Activated naive CD4-positive, alpha-beta T cell treated with anti-CD3 and anti-CD28 coated beads, Interleukin-2, amount 50 U/mL, for 72 hours (primary cell): ENCODE measurements around the gene SLC9C2. TPM values are rescaled to one million over a fixed set of nuclear protein-coding genes. Genes with fewer than 3 reads are reported as not detected.
"Not testable (repeated sequence)": the region's sequence is repeated elsewhere in the genome, so short reads cannot be mapped to it uniquely, and the experiment has no call there.

Experiments
- ATAC-seq, 2 donors: fragments of 150-1000 bp; cut with Tn5 transposase; 2 replicates each; pipeline ENCODE4 v1.10.0; 2021; ENCODE audit warnings: mild to moderate bottlenecking in 2 of 2, moderate library complexity in 2 of 2
- DNase-seq, 2 donors: peaks; one replicate each; pipeline ENCODE4 v3.0.0; 2021 to 2022; ENCODE audit warnings: low spot score in 2 of 2
- H3K27ac Mint-ChIP-seq, 2 donors: one replicate each; pipeline ENCODE4 v1.8.0; 2022; ENCODE audit warnings: mild to moderate bottlenecking in 2 of 2, mixed read lengths in 2 of 2
- H3K36me3 Mint-ChIP-seq, 2 donors: one replicate each; pipeline ENCODE4 v1.8.0; 2022; ENCODE audit warnings: mixed read lengths in 2 of 2
- H3K9me3 Mint-ChIP-seq, 2 donors: one replicate each; pipeline ENCODE4 v1.8.0; 2022; ENCODE audit warnings: mixed read lengths in 2 of 2
- total RNA-seq, 2 donors: library from RNA; stranded (reverse); gene quantifications; one replicate each; pipeline ENCODE4 v1.2.3, GENCODE V29; 2022

SLC9C2 gene
- total RNA-seq, 2 donors from 2014 or later: not detected

DNA sequence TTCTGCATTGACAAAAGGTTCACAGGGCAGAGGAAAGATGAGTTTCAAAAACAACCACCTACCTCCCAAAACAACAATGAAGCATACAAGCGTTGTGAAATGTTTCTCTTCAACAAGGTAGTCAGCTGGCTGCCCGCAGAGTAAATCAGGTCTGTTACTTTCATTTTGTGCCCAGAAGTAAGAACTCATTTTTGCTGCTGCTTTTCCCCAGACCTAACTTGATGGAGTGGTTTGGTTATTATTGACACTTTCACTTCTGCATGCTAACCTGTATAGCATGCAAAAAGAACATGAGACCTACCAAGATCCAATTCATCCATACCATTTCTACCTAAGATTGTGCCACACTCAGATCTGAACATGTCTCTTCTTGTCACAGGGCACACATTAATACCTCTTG is 1.3 kb downstream of the SLC9C2 start:
- ATAC-seq (no peak), DNase-seq (no peak)
- Mint-ChIP-seq H3K27ac (no peak overlapping the region), H3K36me3 (no peaks in the 10 kb centered on the region), H3K9me3 (no peaks in the 10 kb centered on the region)

DNA sequence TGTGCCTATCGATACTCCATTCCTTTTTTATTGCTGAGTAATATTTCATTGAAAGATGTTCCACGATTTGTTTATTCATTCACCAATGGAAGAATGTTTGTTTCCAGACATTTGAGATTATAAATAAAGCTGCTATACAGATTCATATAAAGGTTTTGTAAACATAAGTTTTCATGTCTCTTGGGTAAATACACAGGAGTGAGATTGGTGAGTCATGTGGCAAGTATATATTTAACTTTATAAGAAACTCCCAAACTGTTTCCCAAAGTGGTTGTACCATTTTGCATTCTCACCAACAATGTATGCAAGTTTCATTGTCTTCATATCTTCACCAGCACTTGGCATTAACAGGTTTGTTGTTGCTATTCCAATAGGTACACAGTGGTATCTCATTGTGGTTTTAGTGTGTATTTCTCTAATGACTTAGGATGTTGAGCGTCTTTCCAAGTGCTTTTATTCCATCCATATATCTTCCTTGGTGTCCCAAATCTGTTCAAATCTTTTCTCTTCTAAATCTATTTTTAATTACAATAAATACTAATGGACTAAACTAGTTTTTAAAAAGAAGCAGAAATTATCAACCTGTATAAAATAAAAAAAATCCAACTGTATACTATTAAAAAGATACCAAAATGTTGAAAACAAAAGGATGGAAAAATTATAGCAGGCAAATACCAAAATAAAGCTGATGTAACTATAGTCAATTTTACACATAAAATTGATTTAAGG is 6.6 kb downstream of the SLC9C2 start:
- H3K36me3 Mint-ChIP-seq: no peaks in the 10 kb centered on the region
- DNase-seq (no peak), ATAC-seq (no peak)
- no peaks in the 10 kb centered on the region for H3K9me3 Mint-ChIP-seq
- no peak overlapping the region for H3K27ac Mint-ChIP-seq

DNA sequence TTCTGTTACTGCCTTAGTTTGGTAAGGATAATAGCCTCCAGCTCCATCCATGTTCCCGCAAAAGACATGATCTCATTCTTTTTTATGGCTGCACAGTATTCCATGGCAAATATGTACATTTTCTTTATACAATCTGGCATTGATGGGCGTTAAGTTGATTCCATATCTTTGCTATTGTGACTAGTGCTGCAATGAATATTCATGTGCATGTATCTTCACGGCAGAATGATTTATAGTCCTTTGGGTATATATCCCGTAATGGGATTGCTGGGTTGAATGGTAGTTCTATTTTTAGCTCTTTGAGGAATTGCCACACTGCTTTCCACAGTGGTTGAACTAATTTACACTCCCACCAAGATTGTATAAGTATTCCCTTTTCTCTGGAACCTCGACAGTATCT is 11.7 kb downstream of the SLC9C2 start:
- DNase-seq, H3K9me3 Mint-ChIP-seq, H3K36me3 Mint-ChIP-seq, ATAC-seq, H3K27ac Mint-ChIP-seq: not testable (repeated sequence)

DNA sequence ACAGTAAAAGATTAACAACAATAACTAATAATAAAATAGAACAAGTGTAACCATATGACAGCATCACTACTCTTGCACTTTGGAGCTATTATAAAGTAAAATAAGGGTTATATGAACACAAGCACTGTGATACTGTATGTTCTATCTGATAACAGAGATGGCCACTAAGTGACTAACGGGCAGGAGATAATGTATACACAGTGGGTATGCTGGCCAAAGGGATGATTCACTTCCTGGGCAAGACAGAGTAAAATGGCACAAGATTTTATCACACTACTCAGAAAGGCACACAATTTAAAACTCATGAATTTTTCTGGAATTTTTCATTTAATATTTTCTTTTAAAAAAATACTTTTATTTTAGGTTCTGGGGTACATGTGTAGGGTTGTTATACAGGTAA is 12.3 kb downstream of the SLC9C2 start:
- Mint-ChIP-seq H3K9me3 (no peaks in the 10 kb centered on the region), H3K27ac (no peak overlapping the region), H3K36me3 (no peaks in the 10 kb centered on the region)
- ATAC-seq (peak in 1 of 2 donors; percentile 46), DNase-seq (no peak)

DNA sequence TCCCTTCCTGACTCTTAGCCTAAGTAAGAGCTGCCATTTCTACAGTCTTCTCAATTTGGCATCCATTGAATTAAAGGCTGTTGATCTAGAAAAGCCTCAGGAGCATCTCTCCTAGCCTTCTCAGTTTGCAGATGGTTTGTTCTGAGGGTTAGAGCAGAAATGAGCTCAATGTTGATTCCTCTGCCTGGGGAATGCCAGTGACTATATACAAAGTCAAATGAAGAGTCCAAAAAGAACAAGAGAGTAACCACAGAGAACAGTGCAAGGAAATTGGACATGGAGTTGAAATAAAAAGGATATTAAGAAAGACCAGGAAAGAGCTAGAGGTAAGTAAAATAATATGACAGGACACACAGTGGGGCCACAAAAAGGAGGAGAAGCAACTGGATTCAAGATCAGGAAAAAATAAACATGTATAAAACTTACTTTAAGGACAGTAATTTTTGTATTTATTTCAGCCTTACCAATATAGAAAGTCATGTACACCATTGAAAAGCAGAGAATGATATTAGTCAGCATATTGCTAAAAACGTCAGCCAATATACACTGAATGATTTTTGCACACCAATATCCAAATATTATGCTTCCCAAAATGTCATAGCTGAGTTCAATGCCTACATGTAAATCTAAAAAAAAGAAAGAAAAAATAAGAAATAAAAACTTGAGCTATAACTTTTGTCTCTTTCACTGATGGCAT is 21.3 kb downstream of the SLC9C2 start:
- no peaks in the 10 kb centered on the region for H3K9me3 Mint-ChIP-seq
- no peaks in the 10 kb centered on the region for H3K36me3 Mint-ChIP-seq
- ATAC-seq (peak in 1 of 2 donors; percentile 95), DNase-seq (no peak)
- peak overlapping the region in 1 of 2 donors; percentile 37 for H3K27ac Mint-ChIP-seq

DNA sequence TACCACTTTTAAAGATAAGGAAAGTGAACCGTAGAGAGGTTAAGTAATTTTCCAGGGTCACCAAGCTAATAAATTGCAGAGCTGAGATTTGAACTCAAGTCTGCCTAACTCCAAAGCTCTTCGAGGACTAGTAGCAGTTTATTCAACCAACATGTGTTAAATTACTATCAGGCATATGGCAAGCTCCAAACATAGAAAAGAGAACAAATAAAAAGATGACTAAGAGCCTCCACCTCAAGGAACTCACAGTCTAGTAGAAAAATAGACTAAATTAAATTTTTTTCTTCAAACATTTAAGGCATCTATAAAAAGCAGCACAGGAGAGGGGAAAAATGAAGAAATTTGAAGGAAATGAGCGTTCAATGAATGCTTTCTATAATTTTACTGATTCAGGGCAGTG is 22.2 kb downstream of the SLC9C2 start:
- no peaks in the 10 kb centered on the region for H3K36me3 Mint-ChIP-seq
- ATAC-seq (no peak), DNase-seq (no peak)
- no peaks in the 10 kb centered on the region for H3K9me3 Mint-ChIP-seq
- no peak overlapping the region for H3K27ac Mint-ChIP-seq

DNA sequence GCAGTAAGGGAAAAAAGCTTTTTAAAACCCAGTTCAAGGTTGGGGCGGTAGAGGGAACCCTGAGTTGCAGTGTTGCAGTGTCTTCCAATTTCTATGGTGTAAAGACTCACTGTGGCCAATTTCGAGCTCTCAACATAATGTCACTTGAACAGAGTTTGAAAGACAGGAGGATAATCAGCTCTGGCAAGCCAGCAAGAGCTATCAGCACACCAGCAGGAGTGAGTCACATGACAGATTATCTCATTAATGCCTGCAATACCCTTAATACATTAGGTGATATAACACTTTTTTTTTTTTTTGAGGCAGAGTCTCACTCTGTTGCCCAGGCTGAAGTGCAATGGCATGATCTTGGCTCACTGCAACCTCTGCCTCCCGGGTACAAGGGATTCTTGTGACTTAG is 22.8 kb downstream of the SLC9C2 start:
- no peak for ATAC-seq
- H3K36me3 Mint-ChIP-seq: no peaks in the 10 kb centered on the region

DNA sequence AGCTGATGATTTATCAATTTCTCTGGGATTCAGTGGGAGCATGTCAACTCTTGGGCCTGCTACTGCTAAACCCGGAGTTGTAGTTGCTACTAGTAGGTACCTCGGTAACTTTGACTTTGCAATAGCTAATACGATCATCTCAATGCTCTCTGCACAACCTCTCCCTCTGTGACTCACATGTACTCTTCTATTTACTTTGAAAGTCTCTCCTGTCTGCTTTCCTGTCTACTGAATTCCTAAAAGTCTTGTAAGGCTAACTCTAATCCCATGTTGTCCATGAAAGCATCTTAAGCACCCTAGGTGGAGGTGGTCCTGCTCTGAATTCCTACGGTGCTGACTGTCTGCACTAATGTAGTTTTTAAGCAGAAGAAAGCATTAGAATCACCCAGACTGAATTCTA is 29.3 kb downstream of the SLC9C2 start:
- no peak overlapping the region for H3K27ac Mint-ChIP-seq
- H3K36me3 Mint-ChIP-seq: no peaks in the 10 kb centered on the region
- ATAC-seq (no peak), DNase-seq (no peak)
- no peaks in the 10 kb centered on the region for H3K9me3 Mint-ChIP-seq

More for the DNA sequence above, 22.8 kb downstream of the SLC9C2 start:
- no peaks in the 10 kb centered on the region for H3K9me3 Mint-ChIP-seq
- H3K27ac Mint-ChIP-seq: no peak overlapping the region
- DNase-seq: no peak

DNA sequence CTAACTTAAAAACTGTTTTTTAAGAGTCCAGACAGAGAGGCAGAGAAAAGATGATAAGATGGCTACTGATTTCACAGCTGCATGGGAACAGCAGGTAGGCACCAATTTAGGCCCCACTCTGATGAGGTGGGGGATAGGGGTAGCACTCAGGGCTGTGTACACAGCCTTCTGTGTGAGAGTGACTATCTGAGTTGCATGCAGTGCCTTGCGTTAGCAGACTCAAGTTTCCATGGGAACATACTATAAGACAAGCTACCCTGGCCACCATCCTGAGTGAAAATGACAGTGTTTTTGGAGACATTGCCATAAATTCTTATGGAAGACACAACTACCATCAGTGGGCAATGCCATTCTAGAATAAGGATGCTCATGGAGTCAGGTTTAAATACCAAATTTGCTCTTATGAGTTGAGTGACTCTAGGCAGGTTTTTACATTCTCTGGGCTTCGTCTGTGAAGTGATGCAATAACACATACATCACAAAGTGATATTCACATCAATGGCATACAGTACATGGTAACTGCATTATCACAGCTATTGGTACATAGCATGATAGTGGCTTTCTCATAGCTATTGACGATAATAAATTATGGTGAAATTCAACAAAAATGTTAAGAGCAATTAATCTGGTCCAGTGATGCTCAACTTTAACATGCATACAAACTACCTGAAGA is 30.5 kb downstream of the SLC9C2 start:
- Mint-ChIP-seq H3K36me3 (no peaks in the 10 kb centered on the region), H3K27ac (no peak overlapping the region), H3K9me3 (peaks cover 0 to 7% of the 10 kb centered on the region in 2 donors)
- DNase-seq: no peak
- no peak for ATAC-seq

DNA sequence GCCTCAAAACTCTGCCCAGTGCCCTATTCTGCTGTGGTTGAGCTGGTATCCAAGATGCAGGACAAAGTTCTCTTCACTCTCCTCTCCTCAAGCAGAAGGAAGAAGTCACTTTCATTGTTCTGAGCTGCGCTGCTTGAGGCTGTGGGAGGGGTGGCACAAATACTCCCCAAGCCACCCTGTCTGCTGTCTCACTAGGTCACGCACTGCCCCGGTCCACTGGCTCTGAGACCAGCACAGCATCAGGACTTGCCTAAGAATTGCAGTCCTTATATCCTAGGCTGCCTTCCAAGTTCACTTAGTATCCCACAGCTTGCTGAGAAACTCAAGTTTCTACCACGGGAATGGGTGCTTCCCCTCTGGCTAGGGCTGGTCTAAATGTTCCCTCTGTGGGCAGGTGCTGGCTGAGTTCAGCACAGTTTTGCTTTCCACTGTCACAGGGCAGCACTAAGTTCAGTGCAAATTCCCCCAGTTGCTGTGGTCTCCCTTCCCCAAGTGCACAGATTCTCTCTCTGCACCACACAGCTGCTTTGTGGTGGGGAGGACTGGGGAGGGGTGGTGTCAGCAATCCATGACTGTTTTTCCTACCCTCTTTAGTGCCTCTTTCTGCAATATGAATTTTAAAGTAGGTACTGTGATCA is 32.4 kb downstream of the SLC9C2 start:
- peaks cover 0 to 6% of the 10 kb centered on the region in 2 donors for H3K36me3 Mint-ChIP-seq
- no peak for DNase-seq
- ATAC-seq: peak; percentile 49 to 55
- no peak overlapping the region for H3K27ac Mint-ChIP-seq
- peaks cover 9 to 10% of the 10 kb centered on the region in 2 donors for H3K9me3 Mint-ChIP-seq

DNA sequence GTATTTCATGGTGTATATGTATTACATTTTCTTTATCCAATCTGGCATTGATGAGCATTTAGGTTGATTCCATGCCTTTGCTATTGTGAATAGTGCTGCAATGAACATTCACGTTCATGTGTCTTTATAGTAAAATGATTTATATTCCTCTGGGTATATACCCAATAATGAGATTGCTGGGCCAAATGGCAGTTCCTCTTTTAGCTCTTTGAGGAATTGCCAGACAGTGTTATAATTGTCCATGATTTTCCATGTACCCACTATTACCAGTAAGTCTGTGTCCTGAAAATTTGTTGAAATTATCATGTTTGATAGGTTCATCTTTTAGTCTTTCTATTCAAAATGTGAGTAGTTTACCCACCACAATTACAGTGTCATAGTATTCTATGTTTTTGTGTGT is 34.4 kb downstream of the SLC9C2 start:
- H3K9me3 Mint-ChIP-seq: peaks cover 15 to 17% of the 10 kb centered on the region in 2 donors
- no peak overlapping the region for H3K27ac Mint-ChIP-seq
- no peak for DNase-seq
- ATAC-seq: no peak
- H3K36me3 Mint-ChIP-seq: peaks cover 0 to 6% of the 10 kb centered on the region in 2 donors

DNA sequence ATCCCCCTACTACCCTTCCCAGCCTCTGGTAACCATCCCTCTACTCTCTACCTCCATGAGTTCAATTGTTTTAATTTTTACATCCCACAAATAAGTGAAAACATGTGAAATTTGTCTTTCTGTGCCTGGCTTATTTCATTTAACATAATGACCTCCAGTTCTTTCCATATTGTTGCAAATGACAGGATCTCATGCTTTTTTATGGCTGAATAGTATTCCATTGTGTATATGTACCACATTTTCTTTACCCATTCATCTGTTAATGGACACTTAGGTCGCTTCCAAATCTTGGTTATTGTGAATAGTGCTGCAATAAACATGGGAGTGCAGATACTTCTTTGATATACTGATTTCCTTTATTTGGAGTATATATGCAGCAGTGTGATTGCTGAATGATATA is 39.0 kb downstream of the SLC9C2 start:
- not testable (repeated sequence) for ATAC-seq, DNase-seq, H3K36me3 Mint-ChIP-seq, H3K27ac Mint-ChIP-seq
- H3K9me3 Mint-ChIP-seq: peaks cover 15 to 17% of the 10 kb centered on the region in 2 donors

DNA sequence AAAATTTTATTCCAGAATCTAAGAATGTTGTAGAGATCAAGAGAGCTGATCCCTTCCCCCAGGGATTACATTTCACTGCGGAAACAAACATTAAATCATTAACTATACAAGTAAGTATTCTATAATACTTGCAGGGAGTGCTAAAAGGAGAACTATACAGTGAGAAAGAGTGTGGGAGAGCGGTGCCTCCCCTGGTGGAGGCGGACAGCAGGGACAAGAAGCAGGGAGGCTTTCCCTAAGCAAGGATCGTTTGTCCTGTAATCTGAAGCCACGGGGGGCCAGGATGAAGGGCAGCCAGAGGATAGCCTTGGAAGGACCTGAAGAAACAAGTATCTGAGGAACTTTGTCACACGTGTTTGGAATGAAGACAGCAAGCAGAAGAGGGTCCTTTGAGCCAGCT is 40.1 kb downstream of the SLC9C2 start:
- Mint-ChIP-seq H3K27ac (no peak overlapping the region), H3K9me3 (peaks cover 12 to 17% of the 10 kb centered on the region in 2 donors), H3K36me3 (peaks cover 0 to 6% of the 10 kb centered on the region in 2 donors)
- DNase-seq (no peak), ATAC-seq (no peak)

DNA sequence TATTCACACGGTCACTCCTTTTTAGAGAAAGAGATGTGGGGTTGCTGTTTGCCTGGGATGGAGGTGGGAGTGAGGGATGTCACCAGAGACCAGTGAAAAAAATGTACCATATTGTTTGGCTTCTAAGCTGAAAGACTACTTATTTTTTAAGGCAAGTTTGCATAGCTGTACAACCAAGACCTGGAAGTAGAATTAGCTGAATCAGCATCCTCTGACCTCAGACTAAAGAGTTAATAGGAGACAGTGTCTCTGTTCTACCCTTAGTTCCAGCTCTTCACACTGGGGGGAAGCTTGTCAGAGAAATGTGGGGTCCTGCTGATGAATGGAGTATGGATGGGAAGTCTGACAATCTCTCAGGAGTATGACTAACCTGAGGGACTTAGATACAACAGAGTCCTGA is 41.6 kb downstream of the SLC9C2 start:
- H3K27ac Mint-ChIP-seq: no peak overlapping the region
- peaks cover 0 to 4% of the 10 kb centered on the region in 2 donors for H3K36me3 Mint-ChIP-seq
- H3K9me3 Mint-ChIP-seq: peaks cover 6 to 10% of the 10 kb centered on the region in 2 donors
- ATAC-seq: no peak
- no peak for DNase-seq

DNA sequence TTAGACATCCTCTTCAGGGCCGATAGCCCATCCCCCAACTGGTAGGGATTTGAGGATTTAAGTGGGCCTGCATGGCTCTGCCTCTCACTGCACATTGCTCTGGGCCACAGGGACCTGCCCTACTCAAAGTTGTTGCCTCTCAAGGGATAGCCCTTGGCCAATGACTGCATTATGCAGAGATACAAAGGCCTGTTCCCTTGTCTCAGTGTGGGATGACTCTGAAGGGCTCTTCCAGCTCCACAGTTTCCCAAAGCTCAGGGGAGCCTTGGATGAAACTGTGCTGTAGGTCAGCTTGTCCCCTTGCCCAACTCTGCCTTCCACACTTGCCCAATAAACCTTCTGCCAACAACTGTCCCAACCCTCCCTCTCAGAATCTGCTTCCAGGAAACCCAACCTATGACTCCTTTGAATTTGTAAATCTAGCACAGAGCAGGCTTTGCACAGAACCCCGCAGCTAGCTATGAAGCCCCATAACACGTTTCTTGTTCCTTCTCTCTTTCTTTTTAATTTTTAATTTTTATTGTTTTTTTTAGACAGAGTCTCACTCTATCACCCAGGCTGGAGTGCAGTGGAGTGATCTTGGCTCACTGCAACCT is 42.5 kb downstream of the SLC9C2 start:
- no peak for ATAC-seq

DNA sequence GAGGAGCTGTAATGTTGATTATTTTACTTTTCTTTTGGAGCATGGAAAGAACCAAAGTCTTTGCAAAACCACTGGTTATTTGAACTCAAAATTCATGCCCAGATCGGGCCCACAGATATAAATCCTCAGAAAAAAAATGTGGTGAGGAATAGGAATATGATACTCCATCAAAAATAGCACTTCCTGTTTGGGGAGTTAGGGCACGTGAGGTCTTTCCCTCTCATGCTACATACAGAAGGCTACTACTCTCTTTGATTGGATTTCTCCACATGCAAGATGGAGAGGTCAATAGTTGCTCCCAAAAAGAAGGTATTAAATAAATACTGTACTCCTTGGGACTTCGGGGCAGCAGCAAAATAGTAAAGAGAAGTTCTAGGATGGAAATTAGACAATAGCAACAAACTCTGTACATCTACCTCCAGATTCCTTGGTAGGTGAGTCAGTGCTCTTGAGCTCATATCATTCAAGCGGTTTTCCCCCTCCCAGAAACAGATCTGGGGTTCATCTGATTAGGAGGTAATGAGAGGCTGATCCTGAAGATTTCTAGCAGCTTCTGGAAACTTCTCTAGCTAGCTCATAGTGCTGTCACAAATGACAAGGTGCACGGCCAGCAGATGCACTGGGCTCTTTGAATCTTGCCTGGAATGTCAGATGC is 47.1 kb downstream of the SLC9C2 start:
- Mint-ChIP-seq H3K9me3 (peaks cover 0 to 4% of the 10 kb centered on the region in 2 donors), H3K36me3 (no peaks in the 10 kb centered on the region), H3K27ac (peak overlapping the region in 1 of 2 donors; percentile 47)
- no peak for DNase-seq
- ATAC-seq: no peak

More for the DNA sequence above, 42.5 kb downstream of the SLC9C2 start:
- no peak for DNase-seq
- H3K36me3 Mint-ChIP-seq: no peaks in the 10 kb centered on the region
- no peak overlapping the region for H3K27ac Mint-ChIP-seq
- peaks cover 6 to 7% of the 10 kb centered on the region in 2 donors for H3K9me3 Mint-ChIP-seq
